ENCODE results near the gene CTSW.
"Not testable (repeated sequence)": the region's sequence is repeated elsewhere in the genome, so short reads cannot be mapped to it uniquely, and the experiment has no call there.

CTSW gene

DNA sequence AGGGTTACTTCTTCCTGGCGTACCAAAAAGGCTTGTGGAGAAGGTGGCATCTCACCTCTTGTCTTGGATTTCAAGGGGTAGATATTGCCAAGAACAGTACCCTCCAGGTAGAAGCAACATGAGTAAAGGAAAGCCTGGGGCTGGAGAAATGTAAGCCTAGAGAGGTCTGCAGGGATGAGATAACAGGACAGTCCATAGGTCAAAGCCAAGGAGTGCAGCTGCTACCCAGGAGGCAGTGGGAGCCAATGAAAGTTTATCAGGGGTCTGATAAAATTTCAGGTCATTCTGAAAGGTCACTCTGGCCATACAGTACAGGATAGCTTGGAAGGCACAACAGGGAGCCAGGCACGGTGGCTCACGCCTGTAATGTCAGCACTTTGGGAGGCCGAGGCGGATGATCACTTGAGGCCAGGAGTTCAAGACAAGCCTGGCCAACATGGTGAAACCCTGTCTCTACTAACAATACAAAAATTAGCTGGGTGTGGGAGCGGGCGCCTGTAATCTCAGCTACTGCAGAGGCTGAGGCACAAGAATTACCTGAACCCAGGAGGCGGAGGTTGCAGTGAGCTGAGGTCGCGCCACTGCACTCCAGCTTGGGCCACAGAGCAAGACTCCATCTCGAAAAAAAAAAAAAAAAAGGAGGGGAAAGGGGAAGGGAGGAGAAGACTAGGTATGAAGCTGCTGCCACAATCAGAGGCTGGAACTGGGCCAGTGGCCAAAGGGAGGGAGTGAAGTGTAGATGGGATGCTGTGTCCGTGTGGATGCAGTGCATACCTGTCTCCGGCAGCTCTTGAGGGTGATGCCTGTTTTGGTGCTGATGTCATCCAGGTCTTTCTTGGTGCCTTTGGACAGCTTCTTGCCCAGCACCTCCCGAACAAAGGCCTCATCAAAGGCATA is 7.4 kb downstream of the CTSW start:
- no peak for DNase-seq

DNA sequence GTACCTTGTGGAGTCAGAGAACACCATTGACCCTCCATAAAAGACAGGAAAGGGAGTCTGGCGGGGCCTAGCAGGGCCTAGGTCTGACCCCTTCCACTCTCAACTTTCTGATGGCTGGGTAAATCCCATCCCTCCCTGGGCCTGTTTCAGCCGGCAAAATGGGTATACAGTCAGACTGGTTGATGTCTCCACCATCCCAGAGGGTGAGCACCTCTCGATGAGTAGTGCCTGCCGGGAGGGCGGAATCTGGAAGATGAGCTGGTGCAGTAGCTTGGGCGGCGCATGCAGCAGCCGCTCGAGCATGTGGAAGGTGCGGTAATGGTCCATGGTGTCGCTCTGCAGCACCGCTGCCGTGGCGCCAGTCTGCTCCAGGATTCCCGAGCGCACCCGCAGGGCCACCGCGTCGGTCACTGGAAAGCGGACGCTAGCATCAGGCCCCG is 8.1 kb downstream of the CTSW start:
- no peak for DNase-seq

DNA sequence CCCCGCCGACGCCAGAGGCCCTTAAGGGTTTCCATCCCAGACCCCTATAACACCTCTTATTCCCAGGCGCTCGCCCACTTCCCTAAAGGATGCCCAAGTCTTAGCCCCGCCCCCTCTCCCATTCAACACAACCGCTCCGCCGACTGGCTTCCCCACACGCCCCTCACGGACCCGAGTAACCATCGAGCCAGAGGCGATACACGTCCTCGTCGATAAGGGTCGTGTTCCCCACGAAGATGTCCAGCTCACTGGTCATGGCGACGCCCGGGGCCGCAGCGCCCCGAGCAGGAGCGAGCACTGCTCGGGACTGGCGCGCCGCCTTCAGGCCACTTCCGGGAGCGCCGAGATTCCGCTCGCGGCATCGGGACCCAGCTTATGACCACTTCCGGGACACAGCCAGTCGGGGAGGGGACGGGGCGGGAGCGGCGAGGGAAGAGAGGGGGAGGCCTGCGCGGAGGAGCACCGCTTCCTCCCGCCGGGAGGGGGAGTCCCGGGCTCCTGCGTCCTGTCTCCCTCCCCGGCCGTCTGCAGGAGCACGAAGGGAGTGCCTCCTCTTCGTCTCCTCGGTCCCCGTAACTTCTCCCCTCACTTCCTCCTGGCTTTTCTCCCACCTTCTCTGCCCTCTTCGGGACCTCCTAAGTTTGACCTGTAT is 8.7 kb downstream of the CTSW start, which contains the start of gene FIBP:
Gene FIBP, minus strand, starts transcription at position 309 of the 652 bp plus-strand sequence. Its CDS starts 53 bp downstream, at position 256.
- peak; percentile 88 for DNase-seq

DNA sequence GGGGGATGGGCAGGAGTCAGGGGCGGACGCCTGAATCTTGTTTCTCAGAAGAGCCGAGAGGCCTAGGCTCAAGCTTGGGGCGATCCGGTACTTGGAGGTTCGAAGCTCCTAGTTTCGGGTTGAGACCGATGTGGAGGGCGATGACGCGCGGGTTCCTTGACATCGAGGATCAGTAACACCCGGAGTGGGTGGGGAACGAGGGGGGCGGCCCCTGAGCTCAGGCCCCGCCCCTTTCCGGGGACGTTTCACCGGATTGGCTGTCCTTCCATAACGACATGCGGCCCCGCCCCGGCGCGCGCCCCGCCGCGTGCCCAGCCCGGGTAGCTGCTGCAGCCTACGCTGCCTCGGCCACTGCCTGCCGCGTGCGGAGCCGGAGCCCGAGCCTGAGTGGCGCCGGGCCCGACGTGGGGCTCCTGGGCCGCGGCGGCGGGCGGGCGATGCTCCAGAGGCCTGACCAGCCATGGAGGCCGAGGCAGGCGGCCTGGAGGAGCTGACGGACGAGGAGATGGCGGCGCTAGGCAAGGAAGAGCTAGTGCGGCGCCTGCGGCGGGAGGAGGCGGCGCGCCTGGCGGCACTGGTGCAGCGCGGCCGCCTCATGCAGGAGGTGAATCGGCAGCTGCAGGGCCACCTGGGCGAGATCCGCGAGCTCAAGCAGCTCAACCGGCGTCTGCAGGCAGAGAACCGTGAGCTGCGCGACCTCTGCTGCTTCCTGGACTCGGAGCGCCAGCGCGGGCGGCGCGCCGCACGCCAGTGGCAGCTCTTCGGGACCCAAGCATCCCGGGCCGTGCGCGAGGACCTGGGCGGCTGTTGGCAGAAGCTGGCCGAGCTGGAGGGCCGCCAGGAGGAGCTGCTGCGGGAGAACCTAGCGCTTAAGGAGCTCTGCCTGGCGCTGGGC is 10.9 kb downstream of the CTSW start, which contains the start of gene CCDC85B:
Gene CCDC85B, plus strand, starts transcription at position 350 of the 895 bp plus-strand sequence. Its CDS starts 111 bp downstream, at position 461.
- DNase-seq = peak; percentile 86

DNA sequence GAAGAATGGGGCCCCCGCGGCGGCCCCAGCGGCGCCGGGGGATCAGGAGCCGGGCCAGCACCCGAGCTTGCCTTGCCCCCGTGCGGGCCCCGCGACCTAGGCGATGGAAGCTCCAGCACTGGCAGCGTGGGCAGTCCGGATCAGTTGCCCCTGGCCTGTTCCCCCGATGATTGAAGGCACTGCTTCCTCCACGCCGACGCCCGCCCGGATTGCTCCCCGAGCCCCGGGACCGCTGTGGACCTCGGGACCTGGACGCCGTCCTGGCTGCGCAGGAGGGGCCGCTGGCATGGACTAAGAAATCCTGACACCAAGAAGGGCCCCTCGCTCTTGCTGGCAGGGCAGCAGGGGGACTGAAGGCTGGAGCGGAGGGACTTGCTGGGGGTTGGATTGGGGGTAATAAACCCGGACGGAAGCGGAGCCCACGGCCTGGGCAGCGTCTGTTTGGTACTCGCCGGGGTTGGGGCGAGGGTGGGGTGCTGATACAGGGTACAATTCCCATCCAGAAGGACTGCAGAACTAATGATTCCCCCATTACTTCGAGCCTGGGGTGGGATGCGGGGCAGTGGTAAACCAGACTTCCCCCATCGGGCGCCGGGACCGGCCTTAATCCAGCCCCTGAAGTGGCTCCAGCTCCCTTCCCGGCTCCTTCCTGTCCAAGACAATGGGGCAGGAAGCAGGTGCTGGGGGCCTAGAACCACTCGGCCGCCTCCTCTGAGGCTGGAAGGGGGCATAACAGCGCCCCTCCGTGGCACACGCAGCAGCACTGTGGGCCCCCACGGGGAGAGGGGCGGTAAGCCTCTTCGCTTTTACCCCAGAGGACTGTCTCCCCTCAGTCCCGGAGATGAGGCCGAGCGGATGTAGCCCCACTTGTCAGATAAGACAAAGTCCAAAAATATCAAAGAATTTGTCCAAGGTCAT is 11.8 kb downstream of the CTSW start:
- no peak for DNase-seq

DNA sequence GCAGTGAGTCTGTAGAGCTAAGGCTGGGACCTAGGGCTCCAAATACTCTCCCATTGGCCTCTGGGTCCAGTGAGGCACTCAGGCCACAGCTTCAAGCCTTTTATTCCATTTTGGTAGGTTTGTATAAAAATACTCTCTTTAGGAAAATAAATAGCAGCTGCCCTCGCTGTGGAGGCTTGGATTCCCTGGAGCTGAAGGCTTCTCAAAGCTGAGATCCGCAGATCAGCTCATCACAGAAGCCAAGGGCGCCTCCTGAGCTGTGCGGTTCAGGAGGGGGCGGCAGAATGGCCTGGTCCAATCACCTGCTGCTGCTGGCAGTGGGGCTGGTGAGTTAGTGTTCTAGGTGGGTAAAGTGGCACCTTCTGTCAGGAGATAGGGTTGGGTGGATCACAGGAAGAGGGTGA is 12.5 kb downstream of the CTSW start:
- DNase-seq = not testable (repeated sequence)

DNA sequence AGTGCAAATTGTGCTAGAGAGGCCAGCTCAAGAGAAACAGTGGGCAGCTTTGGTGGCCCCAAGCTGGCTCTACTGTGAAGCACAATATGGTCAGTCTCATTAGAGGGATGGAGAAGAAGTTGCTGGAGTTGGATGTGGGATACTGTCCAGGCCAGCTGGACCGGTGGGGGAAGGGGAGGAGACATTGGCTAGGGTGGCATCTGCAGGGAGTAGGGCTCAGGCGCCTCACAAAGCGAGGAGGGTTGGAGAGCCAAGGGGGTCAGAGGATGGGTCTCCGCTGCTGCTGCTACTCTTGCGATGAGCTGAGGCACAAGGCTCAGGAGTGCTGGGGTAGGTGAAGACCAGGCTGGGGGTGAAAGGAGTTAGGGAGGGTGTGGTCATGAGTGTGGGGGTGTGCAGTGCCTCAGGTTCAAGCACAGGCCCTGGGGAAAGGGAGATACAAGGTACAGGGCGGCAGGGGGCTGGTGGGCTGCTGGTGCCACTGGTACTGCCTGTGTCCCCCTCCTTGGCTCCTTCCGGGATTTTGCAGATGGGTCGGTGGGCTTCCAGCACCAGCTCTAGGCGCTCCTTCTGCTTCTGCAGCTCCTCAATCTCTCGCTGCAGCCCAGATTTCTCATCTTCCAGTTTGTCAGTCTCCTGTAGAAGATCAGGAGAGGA is 13.2 kb downstream of the CTSW start:
- DNase-seq = no peak

DNA sequence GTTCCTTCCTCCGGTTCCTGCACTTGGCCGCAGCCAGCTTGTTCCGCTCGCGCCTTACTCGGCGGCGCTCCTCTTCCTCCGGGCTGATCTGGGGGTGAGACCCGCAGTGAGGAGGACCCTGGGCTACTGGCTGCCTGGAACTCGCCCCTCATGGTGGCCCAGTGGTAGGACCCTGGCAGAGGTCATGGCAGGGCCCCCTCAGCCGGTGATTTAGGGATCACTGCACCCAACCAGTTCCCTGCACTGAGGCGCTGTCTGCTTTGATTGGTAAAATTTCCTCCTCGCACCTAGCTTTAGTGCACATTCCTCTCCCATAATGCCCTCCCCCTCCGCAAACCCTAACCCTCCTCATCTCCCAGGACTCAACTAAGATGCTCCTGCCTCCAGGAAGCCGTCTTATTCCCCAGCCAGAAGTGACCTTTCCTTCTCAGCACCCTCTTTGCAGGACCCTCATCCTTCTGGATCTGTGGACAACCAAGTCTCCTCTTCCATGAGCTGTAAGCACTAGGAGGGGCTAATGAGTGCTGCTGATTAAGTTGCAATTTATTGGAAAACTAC is 14.5 kb downstream of the CTSW start:
- no peak for DNase-seq

DNA sequence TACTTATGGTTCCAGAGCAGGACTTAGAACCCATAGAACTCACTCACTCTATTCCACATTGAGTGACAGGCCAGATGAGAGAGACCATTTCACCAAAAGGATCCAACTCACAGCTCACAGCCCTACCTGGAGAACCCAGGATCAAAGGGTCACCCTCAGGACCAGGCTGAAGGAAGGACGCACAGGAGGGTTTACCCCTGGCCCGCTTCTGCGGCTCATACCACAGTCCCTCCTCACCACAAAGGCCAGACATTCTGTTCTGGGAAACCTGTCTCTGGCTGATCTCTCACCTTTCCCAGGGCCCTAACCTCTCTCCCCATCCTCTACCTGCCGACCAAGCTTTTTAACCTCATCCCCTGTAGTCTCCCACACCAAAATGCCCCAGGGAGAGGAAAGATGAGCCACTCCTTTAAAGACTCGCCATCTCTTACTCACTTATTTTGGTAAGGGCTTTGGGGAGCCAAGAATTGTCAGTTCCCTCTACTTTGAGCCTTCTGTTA is 15.9 kb downstream of the CTSW start:
- no peak for DNase-seq

DNA sequence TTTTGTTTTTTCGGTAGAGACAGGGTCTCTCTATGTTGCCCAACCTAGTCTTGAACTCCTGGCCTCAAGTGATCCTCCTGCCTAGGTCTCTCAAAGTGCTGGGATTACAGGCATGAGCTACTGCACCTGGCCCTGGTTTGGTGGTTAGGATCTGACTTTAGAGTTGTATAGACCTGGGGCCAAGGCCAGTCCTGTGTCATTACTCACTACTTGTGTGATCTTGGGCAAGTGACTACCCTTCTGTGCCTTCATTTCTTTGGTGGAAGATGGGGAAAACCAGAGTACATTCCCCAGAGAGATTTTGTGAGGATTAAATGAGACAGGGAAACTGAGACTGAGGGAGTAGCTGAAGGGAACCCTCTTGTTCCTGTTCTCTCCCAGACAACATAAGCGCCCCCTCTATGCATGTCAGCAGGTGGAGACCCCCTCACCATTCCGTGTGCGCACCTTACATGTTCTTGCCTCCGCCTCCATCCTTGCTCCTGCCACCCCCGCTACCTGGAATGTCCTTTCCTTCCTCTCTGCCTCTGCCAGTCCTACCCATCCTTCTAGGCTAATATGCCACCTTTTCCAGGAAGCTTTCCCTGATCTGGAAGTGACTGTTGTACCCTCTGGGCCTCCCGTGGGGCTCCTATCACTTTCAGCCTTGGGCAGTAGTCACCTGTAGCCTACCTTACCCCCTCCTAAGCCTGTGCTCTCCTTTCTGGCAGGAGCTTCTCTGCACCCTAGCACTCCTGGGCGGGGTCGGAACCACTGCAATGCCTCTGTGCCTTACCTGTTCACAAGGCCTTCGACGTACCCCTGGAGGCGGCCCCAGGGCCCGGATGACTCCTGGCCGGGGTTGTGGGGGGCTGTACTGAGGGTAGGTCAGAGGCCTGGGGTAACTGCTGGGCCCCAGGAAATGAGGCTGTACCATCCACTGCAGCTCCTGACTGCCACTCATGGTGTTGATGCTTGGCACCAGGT is 16.7 kb downstream of the CTSW start:
- DNase-seq = no peak

DNA sequence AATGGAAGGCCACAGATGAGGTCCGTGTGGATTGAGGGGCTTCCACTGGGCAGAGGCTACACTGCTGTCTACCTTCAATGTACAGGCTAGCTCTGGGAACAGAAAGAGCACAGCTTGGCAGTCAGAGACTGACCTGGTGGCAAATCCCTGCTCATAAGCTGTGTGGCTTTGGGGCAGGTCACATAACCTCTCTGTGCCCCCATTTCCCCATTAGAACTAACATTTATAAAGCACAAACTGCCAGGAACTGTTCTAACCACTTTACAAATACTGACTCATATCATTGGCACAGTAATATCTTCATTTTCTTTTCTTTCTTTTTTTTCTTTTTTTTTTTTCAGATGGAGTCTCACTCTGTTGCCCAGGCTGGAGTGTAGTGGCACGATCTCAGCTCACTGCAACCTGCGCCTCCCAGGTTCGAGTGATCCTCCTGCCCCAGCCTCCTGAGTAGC is 17.4 kb downstream of the CTSW start:
- DNase-seq = no peak

DNA sequence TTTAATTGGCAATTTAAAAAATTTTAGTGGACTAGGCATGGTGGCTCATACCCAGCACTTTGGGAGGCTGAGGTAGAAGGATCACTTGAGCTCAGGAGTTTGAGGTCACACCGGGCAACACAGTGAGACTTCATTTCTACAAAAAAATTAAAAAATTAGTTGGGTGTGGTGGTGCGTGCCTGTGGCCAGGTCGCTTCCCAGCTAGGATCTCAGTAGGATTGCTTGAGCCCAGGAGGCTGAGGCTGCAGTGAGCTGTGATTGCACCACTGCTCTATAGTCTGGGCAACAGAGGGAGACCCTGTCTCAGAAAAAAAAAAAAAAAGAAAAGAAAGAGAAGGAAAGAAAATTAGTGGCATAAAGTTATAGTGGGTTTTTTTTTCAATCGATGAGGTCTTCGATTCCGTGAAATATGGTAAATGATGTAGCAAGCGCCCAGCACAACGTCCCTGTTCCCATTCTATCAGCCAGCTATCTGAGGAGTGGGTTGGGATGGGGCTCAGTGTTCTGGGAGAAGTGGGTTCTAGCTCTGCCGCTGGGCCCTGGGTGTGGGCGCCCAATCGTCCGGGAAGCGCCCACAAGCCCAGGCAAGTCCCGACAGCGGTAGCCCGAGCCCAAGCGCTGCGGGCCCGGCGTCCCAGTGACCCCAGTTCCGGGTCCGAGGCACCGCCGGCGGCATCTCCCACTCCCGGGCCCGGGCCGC is 19.2 kb downstream of the CTSW start:
- no peak for DNase-seq

DNA sequence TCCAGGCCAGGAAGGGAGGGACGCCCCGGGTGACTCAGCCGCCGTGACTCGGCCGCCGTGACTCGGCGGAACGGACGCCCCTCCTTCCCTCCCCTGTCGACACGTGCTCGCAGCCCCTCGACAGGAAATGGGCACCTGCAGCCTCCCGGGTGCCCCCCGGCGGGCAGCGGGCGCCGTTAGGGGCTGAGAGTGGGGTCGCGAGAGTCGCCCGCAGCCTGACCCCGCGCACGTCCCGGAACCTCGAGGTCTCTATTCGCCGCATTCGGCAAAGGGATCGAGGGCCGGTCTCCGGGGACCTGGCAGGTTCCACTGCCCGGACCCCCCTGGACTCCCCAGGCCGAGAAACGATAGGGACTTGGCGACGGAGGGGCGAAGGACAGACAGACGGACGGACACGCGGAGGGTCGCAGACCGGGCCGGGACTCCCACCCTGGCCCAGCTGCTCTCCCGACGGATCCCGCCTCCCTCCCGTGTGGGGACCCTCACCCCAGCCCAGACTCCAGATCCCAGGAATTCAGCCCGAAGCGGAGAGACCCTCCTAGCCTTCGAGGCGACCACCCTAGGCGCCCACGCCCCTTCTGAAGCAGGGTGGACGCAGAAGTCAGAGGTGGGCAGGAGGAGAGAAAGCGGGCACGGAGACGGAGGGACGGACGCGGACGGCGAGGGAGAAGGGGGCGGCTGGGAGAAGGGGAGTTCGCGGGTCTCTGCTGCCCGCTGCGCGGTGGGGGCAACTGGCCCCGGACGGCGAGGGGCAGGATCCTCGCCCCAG is 19.9 kb downstream of the CTSW start:
- DNase-seq = no peak

DNA sequence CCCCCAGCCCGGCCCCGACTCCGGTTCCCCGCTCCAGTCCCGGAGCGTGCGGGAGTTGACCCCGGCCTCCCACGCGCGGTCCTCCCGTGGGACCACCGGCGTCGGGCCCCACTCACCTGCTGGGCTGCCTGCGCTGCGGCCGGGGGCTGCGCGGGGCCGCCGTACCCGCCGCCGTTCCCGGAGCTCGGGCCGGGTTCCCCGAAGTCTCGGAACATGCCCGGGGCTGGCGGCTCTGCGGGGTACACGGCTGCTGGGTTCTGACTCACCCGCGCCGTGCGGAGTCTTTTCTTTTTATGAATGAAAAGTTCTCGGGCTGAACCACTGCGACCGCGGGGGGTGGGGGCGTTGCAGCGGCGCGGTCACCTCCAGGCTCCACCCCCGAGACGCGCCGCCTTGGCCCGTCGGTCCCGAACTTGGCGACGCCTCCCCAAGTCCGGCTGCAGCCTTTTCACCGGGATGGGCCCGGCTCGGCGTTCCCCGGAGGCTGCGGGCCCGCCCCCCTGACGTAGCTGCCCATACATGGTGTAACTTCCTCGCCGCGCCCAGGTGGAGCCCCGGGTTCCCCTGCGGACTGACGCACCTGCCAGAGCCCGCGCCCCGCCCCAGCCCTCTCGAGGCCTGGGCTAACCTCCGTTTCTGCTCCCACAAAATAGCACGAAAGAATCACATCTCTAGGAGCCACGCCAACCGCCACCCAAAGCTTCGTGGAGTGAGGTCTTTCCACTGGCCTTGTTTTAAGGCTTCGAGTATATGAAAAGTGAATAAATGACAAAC is 20.7 kb downstream of the CTSW start, which contains the start of gene FOSL1:
Gene FOSL1, minus strand, starts transcription at position 264 of the 774 bp plus-strand sequence. Its CDS starts 49 bp downstream, at position 215.
- no peak for DNase-seq

DNA sequence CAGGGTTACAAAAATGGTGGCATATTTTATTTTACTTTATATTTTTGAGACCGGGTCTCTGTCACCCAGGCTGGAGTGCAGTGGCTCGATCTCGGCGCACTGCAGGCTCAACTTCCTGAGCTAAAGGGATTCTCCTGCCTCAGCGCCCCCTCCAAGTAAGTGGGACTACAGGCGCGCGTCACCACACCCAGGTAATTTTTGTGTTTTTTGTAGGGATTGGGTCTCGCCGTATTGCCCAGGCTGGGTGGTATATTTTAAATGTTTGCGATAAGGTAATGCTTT is 21.2 kb downstream of the CTSW start:
- no peak for DNase-seq

DNA sequence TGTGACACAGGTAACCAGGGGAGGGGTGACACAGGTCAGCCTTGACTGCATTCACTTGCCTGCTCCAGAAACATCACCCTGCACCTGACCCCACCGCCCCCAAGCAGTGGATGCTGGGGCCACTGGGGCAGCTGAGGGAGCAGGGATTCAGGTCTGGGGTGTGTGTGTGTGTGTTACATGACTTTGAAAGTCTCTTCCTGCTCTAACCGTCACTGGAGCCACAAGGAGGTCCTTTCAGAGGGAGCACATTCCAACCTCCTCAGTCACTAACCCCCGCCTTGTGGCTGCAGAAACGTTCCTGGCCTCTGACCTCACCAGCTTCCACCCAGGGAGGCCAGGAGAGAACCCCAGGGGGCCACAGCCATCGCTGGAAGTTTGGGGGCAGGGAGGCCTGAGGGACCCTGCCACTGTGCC is 23.4 kb downstream of the CTSW start:
- no peak for DNase-seq

DNA sequence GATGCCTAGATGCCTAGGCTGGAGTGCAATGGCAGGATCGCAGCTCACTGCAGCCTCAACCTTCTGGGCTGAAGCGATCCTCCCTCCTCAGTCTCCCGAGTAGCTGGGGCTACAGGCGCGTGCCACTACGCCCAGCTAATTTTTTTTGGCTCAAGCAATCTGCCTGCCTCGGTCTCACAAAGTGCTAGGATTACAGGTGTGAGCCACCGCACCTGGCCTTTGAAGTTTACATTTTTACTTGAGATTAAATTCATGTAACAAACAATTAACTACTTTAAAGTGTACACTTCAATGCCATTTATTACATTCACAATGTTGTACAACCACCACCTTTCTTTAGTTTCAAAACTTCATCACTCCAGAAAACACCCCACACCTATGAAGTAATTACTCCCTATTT is 24.1 kb downstream of the CTSW start:
- no peak for DNase-seq
